Mesendoderm (in vitro differentiated cells): ENCODE data around the gene ADD3.

Experiments
- DNase-seq: peaks from one replicate; pipeline ENCODE4 v3.0.0; 2013
- H2AK5ac ChIP-seq: 2 replicates; pipeline ENCODE4 v1.6.1; 2013; ENCODE audit warnings: low read length, inconsistent platforms
- H2BK120ac ChIP-seq: 2 replicates; pipeline ENCODE4 v1.6.1; 2013; ENCODE audit warnings: low read depth, mild to moderate bottlenecking, low read length, moderate library complexity, mixed read lengths
- H2BK15ac ChIP-seq: replicated peaks from 2 replicates; pipeline ENCODE4 v1.6.1; 2013; ENCODE audit warnings: low read depth, mild to moderate bottlenecking, moderate library complexity
- H2BK5ac ChIP-seq: 2 replicates; pipeline ENCODE4 v1.6.1; 2013; ENCODE audit warnings: low read length, inconsistent platforms
- H3K18ac ChIP-seq: 2 replicates; pipeline ENCODE4 v1.6.1; 2013; ENCODE audit warnings: mild to moderate bottlenecking, low read length, mixed read lengths
- H3K23ac ChIP-seq: one replicate; pipeline ENCODE4 v1.6.1; 2013; ENCODE audit warnings: low read length
- H3K27ac ChIP-seq: 2 replicates; pipeline ENCODE4 v1.5.1; 2013; ENCODE audit warnings: low read depth, mild to moderate bottlenecking, inconsistent platforms, low read length, moderate library complexity
- H3K27me3 ChIP-seq: 2 replicates; pipeline ENCODE4 v1.6.1; 2013; ENCODE audit warnings: low read length, control low read depth, mild to moderate bottlenecking, inconsistent platforms; ENCODE audit not compliant: insufficient read depth, poor library complexity
- H3K36me3 ChIP-seq: 2 replicates; pipeline ENCODE4 v1.6.1; 2013; ENCODE audit warnings: low read length, inconsistent platforms; ENCODE audit not compliant: control insufficient read depth, insufficient read depth
- H3K4ac ChIP-seq: one replicate; pipeline ENCODE4 v1.6.1; 2013; ENCODE audit warnings: low read depth, mild to moderate bottlenecking, low read length, moderate library complexity
- H3K4me1 ChIP-seq: 2 replicates; pipeline ENCODE4 v1.6.1; 2013; ENCODE audit warnings: low read depth, low read length, inconsistent platforms; ENCODE audit not compliant: control insufficient read depth
- H3K4me2 ChIP-seq: 2 replicates; pipeline ENCODE4 v1.6.1; 2013; ENCODE audit warnings: low read length
- H3K4me3 ChIP-seq: 2 replicates; pipeline ENCODE4 v1.5.1; 2013; ENCODE audit warnings: mild to moderate bottlenecking, low read length
- H3K56ac ChIP-seq: one replicate; pipeline ENCODE4 v1.6.1; 2013; ENCODE audit warnings: low read length
- H3K79me1 ChIP-seq: 2 replicates; pipeline ENCODE4 v1.6.1; 2013; ENCODE audit warnings: low read length, inconsistent platforms
- H3K79me2 ChIP-seq: 2 replicates; pipeline ENCODE4 v1.6.1; 2013; ENCODE audit warnings: mild to moderate bottlenecking, low read length; ENCODE audit not compliant: control insufficient read depth, insufficient read depth
- H3K9ac ChIP-seq: 2 replicates; pipeline ENCODE4 v1.6.1; 2013; ENCODE audit warnings: low read length, inconsistent platforms
- H4K5ac ChIP-seq: one replicate; pipeline ENCODE4 v1.6.1; 2013; ENCODE audit warnings: low read length
- H4K8ac ChIP-seq: one replicate; pipeline ENCODE4 v1.6.1; 2013; ENCODE audit warnings: low read depth, mild to moderate bottlenecking, control low read depth, low read length, moderate library complexity
- WGBS: extraction: QIAGEN DNeasy Blood & Tissue Kit; methylation state at CpG from one replicate; pipeline ENCODE4 v1.1.7; 2013; ENCODE audit warnings: low lambda C conversion rate, missing lambda C conversion rate; ENCODE audit not compliant: insufficient coverage; ENCODE audit errors: extremely low coverage; 5-methylcytosine and 5-hydroxymethylcytosine counted together

ADD3 gene

DNA sequence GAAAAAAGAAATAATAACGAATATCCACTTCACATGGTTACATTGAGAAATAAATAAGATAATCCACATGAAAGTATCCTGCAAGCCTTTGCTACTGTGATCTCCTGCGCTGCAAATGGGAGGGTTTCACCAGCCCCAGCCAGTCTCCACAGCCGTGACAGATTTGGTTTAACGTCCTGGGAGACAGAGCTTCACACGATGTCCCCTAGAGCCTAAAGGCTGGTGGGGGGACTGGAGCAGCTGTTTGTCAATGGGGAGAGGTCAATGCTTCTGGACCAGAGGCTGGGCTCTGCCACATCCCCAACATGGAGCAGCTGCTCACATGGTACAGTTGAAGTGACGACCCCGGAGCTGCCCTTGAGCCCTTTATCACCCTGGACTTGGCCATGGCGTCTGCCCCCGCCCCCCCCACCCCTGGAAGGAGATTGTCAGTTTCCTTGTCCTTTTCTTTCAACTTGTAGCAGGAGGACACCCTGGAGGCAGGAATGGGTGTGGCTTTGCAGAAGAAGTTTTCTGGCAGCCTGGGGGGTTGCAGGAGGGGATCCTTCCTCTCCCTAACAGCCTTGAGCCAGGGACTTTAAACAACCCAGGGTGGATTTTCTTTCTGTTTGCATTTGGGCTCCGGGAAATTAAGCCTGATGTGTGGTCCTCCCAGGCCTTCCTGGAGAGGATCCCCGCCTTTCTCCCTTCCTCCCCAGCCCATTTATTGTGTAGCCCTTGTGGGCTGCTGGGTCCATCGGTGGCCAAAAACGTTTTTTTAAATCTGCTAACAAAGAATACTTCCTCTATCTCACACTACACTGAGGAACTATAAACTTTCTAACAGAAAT lies 162.6 kb downstream of the ADD3 start:
- no peak overlapping the region for H4K8ac ChIP-seq
- peaks cover 18% of the 10 kb centered on the region for H3K27me3 ChIP-seq
- no CpG with 5 or more reads among the region's 13 CpGs for WGBS
- H3K4ac ChIP-seq, result peak overlapping the region; percentile 46
- no peak overlapping the region for H2BK120ac ChIP-seq
- no peak overlapping the region for H4K5ac ChIP-seq
- H3K27ac ChIP-seq, result no peak overlapping the region
- no peaks in the 10 kb centered on the region for H3K79me1 ChIP-seq
- no peak overlapping the region for H3K23ac ChIP-seq
- no peak overlapping the region for H2BK5ac ChIP-seq
- no peak overlapping the region for H3K4me3 ChIP-seq
- peak overlapping the region; percentile 3 for H3K18ac ChIP-seq
- H3K79me2 ChIP-seq, result no peaks in the 10 kb centered on the region
- peak; percentile 58 for DNase-seq
- no peak overlapping the region for H3K56ac ChIP-seq
- no peak overlapping the region for H2AK5ac ChIP-seq
- H3K4me2 ChIP-seq, result no peak overlapping the region
- peaks cover 13% of the 10 kb centered on the region for H3K4me1 ChIP-seq
- no peak overlapping the region for H2BK15ac ChIP-seq
- H3K9ac ChIP-seq, result no peak overlapping the region
- H3K36me3 ChIP-seq, result no peaks in the 10 kb centered on the region

DNA sequence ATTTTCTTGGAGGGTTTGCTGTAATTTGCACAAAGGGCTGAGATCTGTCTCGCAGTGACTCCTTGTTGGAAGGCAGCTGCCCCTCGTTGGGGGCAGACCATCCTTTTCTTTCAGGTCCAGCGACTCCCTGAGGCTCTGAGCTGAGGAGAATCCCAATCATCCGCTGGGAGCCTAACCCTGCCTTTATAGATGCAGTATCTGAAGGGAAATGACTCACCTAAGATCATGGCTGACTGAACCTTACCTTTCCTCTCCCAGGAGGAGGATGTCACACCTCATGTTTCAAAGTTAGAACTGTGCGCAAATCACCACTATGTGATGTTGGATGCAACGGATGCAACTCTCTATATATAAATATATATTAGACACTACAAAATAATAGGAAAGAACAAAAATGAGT lies 163.2 kb downstream of the ADD3 start:
- Histone ChIP-seq H3K56ac (no peak overlapping the region), H3K36me3 (no peaks in the 10 kb centered on the region), H3K27me3 (peaks cover 18% of the 10 kb centered on the region), H4K5ac (no peak overlapping the region), H2BK5ac (no peak overlapping the region), H3K79me1 (no peaks in the 10 kb centered on the region), H3K4me3 (no peak overlapping the region), H2AK5ac (no peak overlapping the region), H3K27ac (no peak overlapping the region), H3K18ac (no peak overlapping the region), H3K9ac (no peak overlapping the region), H3K4me2 (no peak overlapping the region), H2BK15ac (no peak overlapping the region), H3K79me2 (no peaks in the 10 kb centered on the region), H2BK120ac (no peak overlapping the region), H3K23ac (no peak overlapping the region), H3K4ac (no peak overlapping the region), H3K4me1 (peaks cover 13% of the 10 kb centered on the region), H4K8ac (no peak overlapping the region)
- DNase-seq, result peak; percentile 55
- no CpG with 5 or more reads among the region's 6 CpGs for WGBS

DNA sequence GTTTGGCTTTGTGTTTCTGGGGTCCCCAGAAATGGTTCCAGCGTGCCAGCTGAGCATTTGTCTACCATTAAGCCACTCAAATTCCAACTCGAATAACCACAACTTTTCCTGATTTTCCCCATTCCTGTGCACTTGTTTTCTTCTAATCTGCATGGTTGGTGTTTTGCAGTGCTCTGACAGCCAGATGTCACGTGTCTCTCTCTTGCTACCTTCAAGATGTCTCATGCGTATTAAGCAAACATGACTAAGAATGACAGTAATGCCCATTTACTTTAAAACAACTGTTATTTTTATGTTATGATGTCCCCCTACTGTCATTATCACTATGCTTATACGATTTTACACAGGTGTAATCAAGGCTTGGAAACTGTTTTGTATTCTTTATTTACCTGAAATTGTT lies 164.4 kb downstream of the ADD3 start:
- Histone ChIP-seq H3K79me1 (no peaks in the 10 kb centered on the region), H3K4me3 (no peak overlapping the region), H3K36me3 (no peaks in the 10 kb centered on the region), H3K27me3 (peaks cover 14% of the 10 kb centered on the region), H2BK15ac (no peak overlapping the region), H3K4me1 (peaks cover 13% of the 10 kb centered on the region), H2BK120ac (no peak overlapping the region), H4K8ac (no peak overlapping the region), H3K56ac (no peak overlapping the region), H3K18ac (no peak overlapping the region), H3K9ac (no peak overlapping the region), H2BK5ac (no peak overlapping the region), H3K23ac (no peak overlapping the region), H4K5ac (no peak overlapping the region), H2AK5ac (no peak overlapping the region), H3K79me2 (no peaks in the 10 kb centered on the region), H3K4ac (no peak overlapping the region), H3K4me2 (no peak overlapping the region), H3K27ac (no peak overlapping the region)
- WGBS, result no CpG with 5 or more reads among the region's 5 CpGs
- no peak for DNase-seq

DNA sequence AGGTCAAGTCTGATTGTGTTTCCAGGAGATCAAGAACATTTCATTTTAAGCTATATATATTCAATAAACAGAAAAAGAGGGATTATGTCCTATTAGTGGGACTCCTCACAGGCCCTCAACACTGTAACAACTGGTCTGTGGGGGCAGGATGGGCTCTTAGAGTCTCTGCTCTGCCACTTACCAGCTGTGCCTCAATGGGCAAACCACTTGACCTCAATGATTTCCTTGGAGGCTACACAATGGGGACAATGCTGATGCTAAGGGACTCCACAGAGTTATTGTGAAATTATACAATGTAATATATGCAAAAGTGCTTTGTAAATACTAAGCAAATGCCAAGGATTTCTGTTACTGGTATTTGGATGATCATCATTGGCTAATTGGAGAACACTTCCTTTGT lies 166.4 kb downstream of the ADD3 start:
- Histone ChIP-seq H3K9ac (no peak overlapping the region), H3K27ac (no peak overlapping the region), H2AK5ac (no peak overlapping the region), H3K4me2 (no peak overlapping the region), H3K56ac (no peak overlapping the region), H4K8ac (no peak overlapping the region), H3K36me3 (no peaks in the 10 kb centered on the region), H3K4ac (no peak overlapping the region), H2BK5ac (no peak overlapping the region), H4K5ac (no peak overlapping the region), H2BK120ac (no peak overlapping the region), H3K4me3 (no peak overlapping the region), H3K79me2 (no peaks in the 10 kb centered on the region), H3K27me3 (peaks cover 11% of the 10 kb centered on the region), H3K79me1 (no peaks in the 10 kb centered on the region), H2BK15ac (no peak overlapping the region), H3K18ac (no peak overlapping the region), H3K4me1 (peaks cover 2% of the 10 kb centered on the region), H3K23ac (no peak overlapping the region)
- DNase-seq, result no peak

DNA sequence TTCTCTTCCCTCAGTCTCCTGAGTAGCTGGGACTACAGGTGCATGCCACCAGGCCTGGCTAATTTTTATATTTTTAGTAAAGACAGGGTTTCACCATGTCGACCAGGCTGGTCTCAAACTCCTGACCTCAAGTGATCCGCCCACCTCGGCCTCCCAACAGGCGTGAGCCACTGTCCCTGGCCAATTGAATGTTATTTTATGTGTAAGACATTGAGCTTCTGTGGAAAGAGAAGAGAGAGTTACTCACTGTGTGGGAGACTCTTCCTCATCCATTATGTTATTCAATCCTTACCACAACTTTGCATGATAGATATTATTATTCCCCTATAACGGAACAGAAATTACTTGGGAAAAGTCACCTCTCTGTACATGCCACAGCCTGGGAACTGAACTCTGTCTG lies 167.0 kb downstream of the ADD3 start:
- no peak overlapping the region for H3K23ac ChIP-seq
- no peak overlapping the region for H3K4me2 ChIP-seq
- no peak overlapping the region for H4K5ac ChIP-seq
- no peak overlapping the region for H2BK15ac ChIP-seq
- H3K79me2 ChIP-seq, result no peaks in the 10 kb centered on the region
- H3K79me1 ChIP-seq, result no peaks in the 10 kb centered on the region
- no peak overlapping the region for H4K8ac ChIP-seq
- no peak overlapping the region for H2BK120ac ChIP-seq
- WGBS, result no CpG with 5 or more reads among the region's 5 CpGs
- H3K9ac ChIP-seq, result no peak overlapping the region
- no peak overlapping the region for H3K56ac ChIP-seq
- no peak overlapping the region for H3K4ac ChIP-seq
- H2BK5ac ChIP-seq, result no peak overlapping the region
- H2AK5ac ChIP-seq, result no peak overlapping the region
- H3K27ac ChIP-seq, result no peak overlapping the region
- no peaks in the 10 kb centered on the region for H3K36me3 ChIP-seq
- H3K27me3 ChIP-seq, result peaks cover 5% of the 10 kb centered on the region
- DNase-seq, result no peak
- no peak overlapping the region for H3K4me3 ChIP-seq
- H3K4me1 ChIP-seq, result no peaks in the 10 kb centered on the region
- no peak overlapping the region for H3K18ac ChIP-seq

DNA sequence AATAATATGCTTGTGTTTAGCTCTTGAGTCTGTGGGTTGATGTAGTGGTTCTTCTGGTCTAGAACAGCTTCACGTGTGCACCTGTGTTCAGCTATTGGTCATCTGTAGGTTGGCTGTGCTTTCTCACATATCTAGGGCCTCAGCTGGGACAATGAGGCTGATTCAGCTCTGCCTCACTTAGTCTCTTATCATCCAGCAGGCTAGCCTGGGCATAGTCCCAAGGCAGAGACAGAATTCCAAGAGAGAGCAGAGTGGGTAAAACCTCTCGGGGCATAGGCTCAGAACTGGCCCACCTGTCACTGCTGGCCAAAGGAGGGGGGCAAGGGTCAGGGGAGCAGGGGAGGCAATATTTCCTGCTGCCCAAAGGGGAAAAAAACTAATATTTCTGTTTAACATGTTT lies 167.6 kb downstream of the ADD3 start:
- H3K56ac ChIP-seq, result no peak overlapping the region
- no peak overlapping the region for H4K5ac ChIP-seq
- H3K18ac ChIP-seq, result no peak overlapping the region
- H2BK15ac ChIP-seq, result no peak overlapping the region
- no peak overlapping the region for H2BK5ac ChIP-seq
- no peaks in the 10 kb centered on the region for H3K79me1 ChIP-seq
- H3K36me3 ChIP-seq, result no peaks in the 10 kb centered on the region
- H3K79me2 ChIP-seq, result no peaks in the 10 kb centered on the region
- no peak overlapping the region for H3K4ac ChIP-seq
- H3K27ac ChIP-seq, result no peak overlapping the region
- H2BK120ac ChIP-seq, result no peak overlapping the region
- no peak overlapping the region for H3K9ac ChIP-seq
- H3K4me1 ChIP-seq, result no peaks in the 10 kb centered on the region
- whole genome bisulfite sequencing, result no CpG with 5 or more reads among the region's 2 CpGs
- H4K8ac ChIP-seq, result no peak overlapping the region
- H2AK5ac ChIP-seq, result no peak overlapping the region
- H3K23ac ChIP-seq, result no peak overlapping the region
- H3K4me2 ChIP-seq, result no peak overlapping the region
- no peak for DNase-seq
- H3K27me3 ChIP-seq, result peaks cover 4% of the 10 kb centered on the region
- H3K4me3 ChIP-seq, result no peak overlapping the region
